ENCODE results near the gene CATSPERD. TPM values are rescaled to one million over a fixed set of nuclear protein-coding genes. Genes with fewer than 3 reads are reported as not detected.

The CATSPERD gene
- total RNA-seq, 3 donors from 2014 or later, result not detected

DNA sequence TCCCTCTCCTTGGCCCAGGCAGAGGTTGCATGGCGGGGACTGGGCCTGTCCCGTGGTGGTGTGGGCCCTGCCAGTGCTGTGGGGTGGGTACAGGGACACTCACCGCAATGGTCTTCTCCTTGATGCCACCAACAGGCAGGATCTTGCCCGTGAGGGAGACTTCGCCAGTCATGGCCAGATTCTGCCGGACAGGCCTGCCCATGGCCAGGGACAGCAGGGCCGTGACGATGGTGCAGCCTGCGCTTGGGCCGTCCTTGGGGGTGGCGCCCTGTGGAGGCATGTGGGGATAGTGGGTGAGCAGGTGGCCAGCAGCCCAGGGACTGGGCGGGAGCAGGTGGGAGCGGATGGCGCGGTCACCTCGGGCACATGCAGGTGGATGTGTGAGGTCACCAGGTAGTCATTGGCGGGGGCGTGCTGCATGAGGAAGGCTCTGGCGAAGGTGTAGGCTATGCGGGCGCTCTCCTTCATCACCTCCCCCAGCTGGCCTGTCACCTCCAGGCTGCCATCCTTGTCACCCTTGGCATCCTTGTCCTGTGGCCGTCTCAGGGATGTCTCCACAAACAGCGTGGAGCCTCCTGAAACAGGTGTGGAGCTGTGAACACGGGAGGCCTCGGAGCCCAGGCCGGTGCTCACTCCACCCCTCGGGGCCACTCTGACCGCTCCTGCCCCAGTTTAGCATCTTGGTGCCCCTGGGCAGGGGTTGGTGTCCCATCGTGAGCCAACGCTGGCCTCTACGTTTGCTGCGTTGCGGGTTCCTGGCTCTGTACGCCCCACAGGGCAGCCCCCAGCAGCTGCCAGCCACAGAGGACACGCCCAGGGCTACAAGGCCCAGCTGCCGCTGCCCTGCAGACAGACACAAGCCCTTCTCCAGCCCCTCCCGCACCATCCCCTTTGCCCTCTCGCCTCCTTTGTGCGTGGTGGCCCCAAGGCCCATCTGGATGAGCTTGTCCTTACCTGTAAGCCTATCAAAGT lies 27.0 kb upstream of the CATSPERD start:
- no peak for DNase-seq
- peaks cover 10% of the 10 kb centered on the region for H3K4me1 ChIP-seq (ENCODE audit: low read depth)
- H3K9me3 ChIP-seq, result no peaks in the 10 kb centered on the region
- no peak overlapping the region for H3K4me3 ChIP-seq
- ATAC-seq, result no peak
- H3K36me3 ChIP-seq (ENCODE audit: low read depth), result peaks cover 5% of the 10 kb centered on the region
- TF ChIP-seq, protein P1, sequence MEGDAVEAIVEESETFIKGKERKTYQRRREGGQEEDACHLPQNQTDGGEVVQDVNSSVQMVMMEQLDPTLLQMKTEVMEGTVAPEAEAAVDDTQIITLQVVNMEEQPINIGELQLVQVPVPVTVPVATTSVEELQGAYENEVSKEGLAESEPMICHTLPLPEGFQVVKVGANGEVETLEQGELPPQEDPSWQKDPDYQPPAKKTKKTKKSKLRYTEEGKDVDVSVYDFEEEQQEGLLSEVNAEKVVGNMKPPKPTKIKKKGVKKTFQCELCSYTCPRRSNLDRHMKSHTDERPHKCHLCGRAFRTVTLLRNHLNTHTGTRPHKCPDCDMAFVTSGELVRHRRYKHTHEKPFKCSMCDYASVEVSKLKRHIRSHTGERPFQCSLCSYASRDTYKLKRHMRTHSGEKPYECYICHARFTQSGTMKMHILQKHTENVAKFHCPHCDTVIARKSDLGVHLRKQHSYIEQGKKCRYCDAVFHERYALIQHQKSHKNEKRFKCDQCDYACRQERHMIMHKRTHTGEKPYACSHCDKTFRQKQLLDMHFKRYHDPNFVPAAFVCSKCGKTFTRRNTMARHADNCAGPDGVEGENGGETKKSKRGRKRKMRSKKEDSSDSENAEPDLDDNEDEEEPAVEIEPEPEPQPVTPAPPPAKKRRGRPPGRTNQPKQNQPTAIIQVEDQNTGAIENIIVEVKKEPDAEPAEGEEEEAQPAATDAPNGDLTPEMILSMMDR (IDR thresholded peaks at IDR 0.05), result no peak
- intact Hi-C loops (cut with DNase I, micrococcal nuclease), result no loop called here

DNA sequence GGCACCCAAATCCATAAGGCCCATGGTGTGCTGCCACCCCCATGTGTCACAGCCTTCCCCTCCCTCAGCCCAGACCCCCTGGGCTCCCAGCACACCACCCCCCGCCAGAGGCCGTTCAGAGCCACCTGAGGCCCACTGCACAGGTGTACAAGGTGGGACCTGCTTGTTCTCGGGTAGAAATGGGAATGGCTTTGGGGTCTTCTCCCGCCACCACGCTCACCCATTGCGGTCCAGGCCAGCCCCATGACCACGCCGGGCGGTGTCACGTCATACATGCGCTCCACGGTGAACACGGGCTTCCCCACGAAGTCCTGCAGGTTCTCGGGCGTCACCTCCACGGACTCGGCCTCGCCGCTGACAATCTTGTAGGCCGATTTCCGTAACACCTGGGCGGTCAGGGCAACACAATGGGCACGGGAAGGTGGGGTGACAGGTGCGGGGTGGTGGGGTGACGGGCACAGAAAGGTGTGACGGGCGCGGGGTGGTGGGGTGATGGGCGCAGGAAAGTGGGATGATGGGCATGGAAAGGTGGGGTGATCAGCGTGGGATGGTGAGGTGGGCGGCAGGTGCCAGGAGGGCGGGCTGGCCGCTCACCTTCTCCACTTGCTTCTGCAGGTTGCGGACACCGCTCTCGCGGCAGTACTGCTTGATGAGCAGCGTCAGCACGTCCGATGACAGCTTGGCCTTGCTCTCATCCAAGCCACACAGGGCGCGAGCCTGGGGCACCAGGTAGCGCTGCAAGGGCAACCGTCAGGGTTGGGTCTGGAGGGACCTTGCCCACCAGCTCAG lies 26.1 kb upstream of the CATSPERD start:
- H3K36me3 ChIP-seq (ENCODE audit: low read depth), result peaks cover 5% of the 10 kb centered on the region
- H3K4me3 ChIP-seq, result no peak overlapping the region
- intact Hi-C loops (cut with DNase I, micrococcal nuclease), result no loop called here
- TF ChIP-seq, protein P1 (IDR thresholded peaks at IDR 0.05), result no peak
- DNase-seq, result no peak
- ATAC-seq, result no peak
- H3K9me3 ChIP-seq, result no peaks in the 10 kb centered on the region
- peaks cover 10% of the 10 kb centered on the region for H3K4me1 ChIP-seq (ENCODE audit: low read depth)

DNA sequence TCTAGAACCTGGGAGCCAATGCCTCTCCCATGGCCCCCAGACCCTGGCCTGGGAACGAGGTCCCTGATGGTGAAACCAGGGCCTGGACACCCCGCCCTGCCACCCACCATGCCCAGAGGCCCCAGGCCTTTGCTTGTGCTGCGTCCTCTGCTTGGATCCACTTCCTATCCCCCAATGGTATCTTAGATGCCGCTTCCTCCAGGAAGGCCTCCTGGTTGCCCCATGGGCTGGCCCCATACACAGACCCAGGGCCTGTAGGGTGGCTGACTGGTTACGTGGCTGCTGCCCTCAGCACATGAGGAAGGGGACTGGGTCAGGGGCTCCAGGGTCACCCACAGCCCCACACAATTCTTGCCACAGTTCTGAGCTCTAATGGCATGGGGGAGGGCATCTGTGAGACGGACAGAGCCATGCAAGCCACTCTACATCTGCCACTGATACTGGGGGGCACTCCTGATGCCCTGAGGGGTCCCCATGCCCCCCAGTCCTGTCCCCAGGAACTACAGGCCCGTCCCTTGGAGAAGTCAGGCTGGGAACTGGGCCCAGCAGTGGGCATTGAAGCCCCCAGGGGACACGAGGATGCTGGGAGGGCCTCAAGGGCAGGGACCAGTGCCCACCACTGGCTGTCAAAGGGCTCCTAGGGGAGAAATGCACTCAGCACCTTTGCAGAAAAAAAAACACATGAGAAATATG lies 25.3 kb upstream of the CATSPERD start:
- Histone ChIP-seq H3K9me3 (no peaks in the 10 kb centered on the region), H3K4me3 (no peak overlapping the region), H3K36me3 (ENCODE audit: low read depth) (peaks cover 5% of the 10 kb centered on the region), H3K4me1 (ENCODE audit: low read depth) (peaks cover 10% of the 10 kb centered on the region)
- DNase-seq (no peak), ATAC-seq (no peak)
- TF ChIP-seq, protein P1 (IDR thresholded peaks at IDR 0.05), result no peak
- intact Hi-C loops (cut with DNase I, micrococcal nuclease), result no loop called here

DNA sequence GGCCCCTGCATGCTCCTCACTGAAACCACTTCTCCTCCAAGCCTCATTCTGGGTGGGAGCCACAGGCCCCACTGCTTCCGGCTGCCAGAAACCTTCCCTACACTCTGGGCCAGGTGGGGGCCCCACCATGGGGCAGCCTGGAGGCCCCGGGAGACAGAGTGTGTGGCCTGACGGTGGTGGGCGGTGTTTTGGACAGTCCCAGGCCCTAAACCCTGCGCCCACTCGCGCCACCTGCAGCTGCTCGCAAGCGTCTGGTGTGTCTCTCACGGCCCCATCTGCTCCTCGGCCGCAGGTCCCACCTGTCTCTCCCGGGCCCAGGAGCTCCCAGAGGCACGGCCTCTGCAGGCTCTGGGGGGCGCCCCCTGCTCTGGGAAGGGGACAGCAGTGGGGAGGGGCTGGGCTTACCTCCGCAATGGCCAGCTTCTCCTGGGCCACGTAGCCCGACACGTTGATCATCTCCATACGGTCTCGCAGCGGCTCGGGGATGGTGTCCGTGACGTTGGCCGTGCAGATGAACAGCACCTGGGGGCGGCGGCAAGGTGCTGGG lies 24.7 kb upstream of the CATSPERD start:
- TF ChIP-seq, protein P1 (IDR thresholded peaks at IDR 0.05), result no peak
- peaks cover 5% of the 10 kb centered on the region for H3K36me3 ChIP-seq (ENCODE audit: low read depth)
- H3K9me3 ChIP-seq, result no peaks in the 10 kb centered on the region
- no peak overlapping the region for H3K4me3 ChIP-seq
- peaks cover 10% of the 10 kb centered on the region for H3K4me1 ChIP-seq (ENCODE audit: low read depth)
- ATAC-seq, result no peak
- no peak for DNase-seq
- intact Hi-C loops (cut with DNase I, micrococcal nuclease), result no loop called here
